GOT3 (cell line): ENCODE results near the gene ZNF800.
A peak's percentile ranks its signal among the peaks of the same experiment; 100 is the strongest.

Experiments used
- DNase-seq: peaks from one replicate; lab custom pipeline; 2025; ENCODE audit warnings: mixed read lengths; lab: John Stamatoyannopoulos, UW

ZNF800 gene

DNA sequence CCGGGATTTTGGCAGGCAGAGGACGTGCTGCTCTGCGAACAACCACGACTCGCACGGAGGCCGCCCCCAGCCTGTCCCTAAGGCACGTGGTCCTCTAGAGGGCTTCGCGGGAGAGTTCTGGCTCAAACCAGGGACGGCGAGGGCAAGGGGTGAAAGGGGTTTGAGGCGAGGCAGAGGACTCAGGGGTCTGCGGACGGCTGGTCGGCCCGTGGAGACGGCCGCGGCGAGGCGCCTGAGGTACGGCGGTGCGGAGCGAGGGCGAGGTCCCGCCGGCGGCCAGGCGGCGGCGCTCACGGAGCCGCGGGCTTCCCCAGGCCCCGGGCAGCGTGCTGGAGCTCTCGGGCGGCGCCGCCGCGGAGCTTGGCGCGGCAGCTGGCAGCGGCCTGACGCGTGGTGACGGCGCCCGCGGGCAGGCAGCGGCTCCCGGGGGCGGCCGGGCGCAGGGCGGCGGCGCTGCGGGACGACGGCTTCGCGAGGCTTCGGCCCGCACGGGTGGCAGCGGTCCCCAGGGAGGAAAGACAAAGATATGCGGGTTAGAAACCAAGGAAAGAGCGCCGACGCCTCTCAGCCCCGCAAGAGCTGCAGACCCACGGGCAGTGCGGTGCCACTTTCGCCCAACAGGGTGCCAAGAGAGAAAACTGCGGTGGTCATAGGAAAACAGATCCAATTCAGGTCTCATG is 44.8 kb downstream of the ZNF800 start:
- DNase-seq: peak; percentile 22

DNA sequence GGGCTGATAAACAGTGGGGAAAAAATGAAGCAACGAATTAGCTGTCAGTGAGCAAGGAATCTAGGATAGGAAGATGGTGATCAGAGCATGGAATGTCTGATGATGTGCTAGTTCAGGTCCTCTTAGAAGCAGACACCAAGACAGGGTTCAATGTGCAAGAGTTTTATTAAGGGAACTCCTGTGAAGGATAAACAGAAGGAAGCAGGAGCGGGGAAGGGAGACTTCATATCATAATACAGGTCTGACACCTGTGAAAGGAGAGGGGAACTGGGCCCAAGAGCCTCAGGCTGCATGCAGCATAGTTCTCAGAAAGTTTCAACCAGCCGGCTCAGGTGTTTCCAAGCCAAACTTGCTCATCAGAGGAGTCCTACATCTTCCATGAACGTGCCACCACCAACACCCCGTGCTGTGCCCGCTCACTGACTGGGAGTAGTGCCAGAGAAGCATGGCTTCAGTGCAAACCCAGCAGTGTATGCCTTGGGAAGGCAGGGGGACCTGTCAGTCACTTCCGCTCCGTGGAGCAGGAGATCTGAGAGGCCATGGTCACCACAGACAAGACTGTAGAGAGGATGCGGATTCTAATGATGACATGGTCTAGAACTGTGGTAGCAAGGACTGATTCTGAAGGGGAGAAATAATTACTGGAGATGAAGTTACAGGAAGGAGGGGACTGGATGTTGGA is 45.8 kb downstream of the ZNF800 start:
- DNase-seq: no peak

DNA sequence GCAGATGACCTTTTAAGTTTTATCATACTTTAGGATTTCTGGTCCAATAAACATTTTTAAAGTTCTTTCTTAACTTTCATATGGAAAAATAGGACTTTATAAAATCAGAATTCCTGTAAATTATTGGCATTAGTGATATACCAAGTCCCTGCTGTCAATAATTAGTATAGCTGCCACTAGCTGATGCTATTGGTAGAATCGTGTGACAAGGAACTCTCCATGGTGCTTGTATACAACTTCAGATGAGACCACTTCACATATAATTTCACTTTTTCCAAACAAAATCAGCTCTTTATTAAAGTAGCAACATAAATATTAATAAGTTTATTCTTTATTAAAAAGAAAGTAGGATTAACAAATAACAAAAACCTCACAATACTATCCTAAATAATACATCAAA is 49.9 kb downstream of the ZNF800 start:
- no peak for DNase-seq

DNA sequence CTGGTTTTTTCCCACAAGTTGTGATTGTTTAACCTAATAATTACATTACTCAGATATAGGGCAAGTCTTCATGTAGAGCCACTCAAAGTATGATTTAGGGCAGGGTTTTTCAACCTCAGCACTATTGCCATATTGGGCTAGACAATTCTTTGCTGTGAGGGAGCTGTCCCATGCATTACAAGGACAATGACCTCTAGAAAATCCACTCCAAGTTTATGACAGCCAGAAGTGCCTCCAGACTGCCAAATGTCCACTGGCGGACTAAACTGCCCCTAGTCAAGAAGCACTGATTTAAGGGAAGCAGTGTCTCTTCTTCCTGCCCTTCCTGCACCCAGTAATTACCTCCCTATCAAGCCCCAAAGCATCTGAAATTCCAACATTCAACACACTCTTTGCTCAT is 54.4 kb downstream of the ZNF800 start:
- no peak for DNase-seq

DNA sequence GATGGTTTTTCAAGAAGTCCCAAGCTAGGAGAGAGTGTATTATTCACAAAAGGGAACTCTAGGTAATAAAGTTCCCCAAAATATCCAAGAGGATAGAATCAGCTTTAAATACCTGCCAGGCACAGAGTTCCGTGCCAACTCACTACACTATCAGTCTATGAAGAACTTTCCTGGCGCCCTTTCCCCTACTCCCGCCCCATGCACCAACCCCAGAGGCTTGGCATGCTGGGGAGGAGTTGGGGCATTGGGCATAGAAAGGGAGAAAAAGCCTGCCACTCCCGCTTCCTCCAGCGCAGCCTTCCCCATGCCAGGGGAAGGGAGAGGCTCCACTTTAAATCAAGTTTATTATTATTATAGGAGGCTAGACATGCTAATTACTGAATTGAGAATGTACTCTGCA is 54.9 kb downstream of the ZNF800 start:
- no peak for DNase-seq

DNA sequence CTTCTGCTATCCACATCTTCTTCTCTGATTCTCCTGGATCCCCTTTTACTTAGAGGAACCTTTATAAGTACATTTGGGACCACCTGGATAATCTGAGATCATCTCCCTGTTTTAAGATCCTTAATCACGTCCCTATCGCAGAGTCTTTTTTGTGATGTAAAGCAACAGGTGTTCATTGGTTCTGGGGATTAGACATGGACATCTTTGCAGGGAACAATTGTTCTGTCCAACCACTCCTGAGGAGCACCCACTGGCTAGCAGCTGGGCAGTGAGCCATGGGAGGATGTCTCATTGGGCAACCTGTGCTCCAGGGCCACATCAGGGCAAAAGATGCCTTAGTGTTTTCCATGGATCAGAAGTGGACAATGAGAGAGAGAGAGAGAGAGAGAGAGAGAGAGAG is 56.0 kb downstream of the ZNF800 start:
- DNase-seq: no peak

DNA sequence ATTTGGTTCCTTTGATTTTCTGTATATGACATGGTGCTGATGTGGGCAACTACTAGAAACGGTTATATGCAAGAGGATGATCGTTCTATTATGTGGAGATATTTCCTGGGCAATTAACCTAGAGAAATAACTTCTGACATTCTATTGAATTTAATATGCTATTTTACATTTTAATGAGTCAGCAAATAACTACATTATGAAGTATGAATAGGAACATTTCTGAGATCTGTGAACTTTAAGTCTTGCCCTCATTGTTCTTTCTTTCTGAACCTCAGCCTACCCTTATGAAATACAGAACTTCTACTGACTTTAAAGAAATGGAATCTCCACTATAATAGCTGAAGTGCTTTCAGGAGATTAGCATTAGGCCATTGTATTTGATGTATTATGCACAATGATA is 59.6 kb downstream of the ZNF800 start:
- no peak for DNase-seq

DNA sequence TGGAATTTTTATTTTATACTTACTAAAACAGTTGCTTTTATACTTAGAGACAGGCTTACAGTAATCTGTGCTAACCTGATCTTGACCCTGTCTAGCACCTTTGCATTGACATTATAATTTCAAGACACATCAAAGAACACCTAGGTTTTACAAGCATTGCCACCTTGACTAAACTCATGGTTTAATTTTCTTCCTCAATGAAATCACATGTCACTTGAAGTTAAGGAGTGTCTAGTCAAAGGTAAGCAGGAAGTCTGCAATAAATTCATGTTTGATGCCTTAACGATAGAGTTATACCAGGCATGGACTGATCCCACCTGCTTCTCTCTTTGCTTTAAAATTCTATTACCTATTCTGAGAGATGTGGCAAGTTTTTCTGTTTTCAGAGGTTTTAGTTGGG is 62.4 kb downstream of the ZNF800 start:
- DNase-seq: no peak

DNA sequence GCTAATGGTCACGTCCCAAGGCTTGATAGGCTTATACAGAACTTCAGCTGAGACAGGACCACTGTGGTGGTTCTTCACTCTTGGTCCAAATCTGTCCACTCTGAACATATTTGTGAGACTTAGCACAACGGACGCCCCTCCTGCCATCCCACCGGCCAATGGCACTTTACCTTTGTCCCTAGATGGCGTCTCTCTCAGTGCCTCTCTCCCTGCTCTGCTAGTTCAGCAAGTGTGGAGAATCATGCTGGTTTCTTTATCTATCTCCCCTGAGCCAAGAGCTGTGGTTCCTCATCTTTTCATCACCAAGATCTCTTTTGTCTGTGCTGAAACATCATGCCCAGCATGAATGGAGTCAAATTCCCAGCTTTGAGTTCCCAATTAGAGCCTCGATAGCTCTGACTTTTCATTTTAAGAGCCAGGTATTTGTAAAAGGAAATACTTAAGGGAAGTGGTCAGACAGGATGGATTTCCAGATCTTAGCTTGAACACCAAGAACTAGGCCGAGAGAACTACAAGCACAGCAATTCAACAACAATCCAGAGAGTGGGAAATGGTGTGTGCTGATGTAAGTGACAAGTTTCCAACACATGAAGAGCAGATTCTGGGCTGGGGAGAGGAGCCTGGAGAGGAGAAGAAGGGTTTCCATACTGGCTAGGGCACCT is 69.5 kb downstream of the ZNF800 start:
- DNase-seq: no peak

DNA sequence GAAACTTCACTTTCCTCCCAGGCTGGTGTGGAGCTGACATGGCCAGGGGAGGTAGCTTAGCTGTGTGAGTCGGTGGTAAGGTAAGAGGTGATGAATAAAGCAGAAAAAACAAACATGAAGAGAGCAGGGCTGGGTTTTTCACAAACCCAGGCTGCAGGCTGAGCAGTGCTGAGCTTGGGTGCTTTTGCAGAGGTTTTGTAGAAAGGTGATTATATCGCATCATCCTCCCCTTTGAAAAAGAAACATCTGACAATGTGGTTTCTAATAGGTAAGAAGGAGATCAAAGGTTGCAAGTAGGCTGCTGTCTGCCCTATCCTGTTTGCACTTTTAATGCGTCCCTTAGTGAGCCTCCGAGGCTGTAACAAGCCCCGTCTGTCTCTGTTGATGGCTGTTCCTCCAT is 70.2 kb downstream of the ZNF800 start:
- no peak for DNase-seq

DNA sequence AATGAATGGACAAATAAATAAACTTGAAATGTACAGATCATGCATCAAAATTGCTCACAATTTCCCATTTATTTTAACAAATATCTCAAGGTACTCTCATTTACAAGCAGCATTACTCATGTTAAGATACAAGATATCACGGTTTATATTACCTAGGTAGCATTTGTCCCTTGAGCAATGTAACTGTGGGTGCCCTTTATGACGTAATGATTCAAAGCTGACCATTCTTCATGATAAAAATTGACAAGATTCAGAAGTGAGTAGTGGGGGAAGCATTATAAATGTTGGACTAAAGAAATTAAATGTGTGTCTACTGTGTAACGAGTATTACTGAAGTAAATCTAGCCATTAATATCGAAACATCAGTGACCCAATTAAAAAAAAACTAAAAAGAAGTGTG is 71.5 kb downstream of the ZNF800 start:
- no peak for DNase-seq
